Stomach (tissue), 9 donors: ENCODE measurements around the gene MNAT1. TPM values are rescaled to one million over a fixed set of nuclear protein-coding genes. Genes with fewer than 3 reads are reported as not detected.
A peak's percentile ranks its signal among the peaks of the same experiment; 100 is the strongest.

ENCODE experiments used
- DNase-seq, 2 donors: peaks; one replicate each; pipeline versions ENCODE4 v3.0.0 to v3.0.0-alpha.2; 2013 to 2019
- H3K27ac ChIP-seq, 5 donors: fragments of 200-600 bp in 4 of 5; sonication (generic) in 4 of 5; one replicate each; pipeline ENCODE4 v1.5.1; 2013 to 2019; ENCODE audit warnings: mild to moderate bottlenecking in 1 of 5, moderate library complexity in 1 of 5
- H3K27me3 ChIP-seq, 3 donors: fragments of 200-600 bp; sonication (generic); one replicate each; pipeline ENCODE4 v1.5.1; 2017 to 2019; ENCODE audit warnings: mixed run types in 1 of 3
- H3K36me3 ChIP-seq, 4 donors: fragments of 200-600 bp; sonication (generic); 1 replicate in 3 of 4; 2 replicates in 1 of 4; pipeline ENCODE4 v1.5.1; 2016 to 2019
- H3K4me1 ChIP-seq, 4 donors: fragments of 200-600 bp; sonication (generic); one replicate each; pipeline ENCODE4 v1.5.1; 2016 to 2019
- H3K4me3 ChIP-seq, 4 donors: fragments of 200-600 bp; sonication (generic) in 3 of 4; one replicate each; pipeline ENCODE4 v1.5.1; 2016 to 2019; ENCODE audit warnings: mild to moderate bottlenecking in 1 of 4
- H3K9me3 ChIP-seq, 4 donors: fragments of 200-600 bp; sonication (generic); one replicate each; pipeline ENCODE4 v1.5.1; 2016 to 2019
- CTCF ChIP-seq, 7 experiments: fragments of 450-650 bp in 4 of 7; fragments of 200-600 bp in 3 of 7; sonication (generic) in 3 of 7; IDR thresholded peaks; one replicate each; pipeline ENCODE4 v1.5.1; 2016 to 2019; ENCODE audit warnings: antibody characterized with exemption in 7 of 7, control low read depth in 2 of 7, mild to moderate bottlenecking in 1 of 7
- EP300 ChIP-seq: sonication (generic); formaldehyde crosslinking; IDR thresholded peaks from one replicate; pipeline ENCODE4 v1.6.1; 2017; ENCODE audit warnings: antibody characterized with exemption
- POLR2A ChIP-seq, 4 donors: fragments of 450-650 bp; IDR thresholded peaks; one replicate each; pipeline ENCODE4 v1.6.1; 2016; ENCODE audit warnings: antibody characterized with exemption in 4 of 4, control low read depth in 2 of 4, mild to moderate bottlenecking in 1 of 4, moderate library complexity in 1 of 4
- POLR2AphosphoS5 ChIP-seq, 3 donors: sonication (generic); formaldehyde crosslinking; IDR thresholded peaks; one replicate each; pipeline ENCODE4 v1.6.1; 2016; ENCODE audit warnings: antibody characterized with exemption in 3 of 3
- whole genome bisulfite sequencing, 5 donors: extraction: QIAGEN DNeasy Blood & Tissue Kit in 3 of 5; methylation state at CpG; one replicate each; pipeline versions ENCODE4 v1.1.5 to v1.1.7; 2013 to 2018; 5-methylcytosine and 5-hydroxymethylcytosine counted together
- intact Hi-C: fragments of 100-400 bp; cut with DNase I; formaldehyde crosslinking; loops from one replicate; pipeline ENCODE4 v1.15.1; 2023; ENCODE audit warnings: low total_unique reads
- polyA plus RNA-seq, 3 donors: library from polyadenylated mRNA; stranded (reverse); fragments of 200-250 nt; gene quantifications; one replicate each; pipeline ENCODE4 v1.2.3, GENCODE V29; 2013
- total RNA-seq, 5 donors: library from RNA; depleted of rRNA; stranded (reverse); fragments of >200 nt; gene quantifications; one replicate each; pipeline versions ENCODE4 v1.1.0 to v1.2.3, GENCODE V29; 2014 to 2016
- donor health status: healthy with polysubstance abuse.
- donor health status: Bipolar disorder and iron deficiency.
- donor health status: healthy.

The MNAT1 gene
- total and polyA plus RNA-seq, 8 donors, result 10.3 to 150 (median 19.9) TPM

DNA sequence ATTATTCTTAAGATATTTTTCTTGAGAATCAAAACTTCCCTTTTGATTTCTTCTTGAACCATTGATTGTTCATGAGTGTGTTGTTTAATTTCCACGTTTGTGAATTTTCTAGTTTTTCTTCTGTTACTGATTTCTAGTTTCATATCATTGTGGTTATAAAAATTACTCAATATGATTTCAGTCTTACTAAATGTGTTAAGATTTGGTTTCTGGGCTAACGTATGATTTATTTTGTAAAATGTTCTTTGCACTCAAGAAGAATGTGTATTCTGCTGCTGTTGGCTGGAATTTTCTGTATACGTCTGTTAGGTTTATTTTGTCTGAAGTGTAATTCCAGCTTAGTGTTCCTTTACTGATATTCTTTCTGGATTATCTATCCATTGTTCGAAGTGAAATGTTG, 221.6 kb downstream of the MNAT1 start:
- Histone ChIP-seq H3K9me3 (peaks cover 0 to 41% (median 31%) of the 10 kb centered on the region in 4 donors), H3K4me3 (no peak overlapping the region), H3K27ac (no peak overlapping the region), H3K27me3 (no peaks in the 10 kb centered on the region), H3K36me3 (peaks cover 0 to 17% (median 5%) of the 10 kb centered on the region in 4 donors), H3K4me1 (no peaks in the 10 kb centered on the region)
- no peak for DNase-seq
- WGBS, 5 donors, result 85 to 94% (median 90%) methylated on average over 4 of the region's 4 CpGs
- TF ChIP-seq CTCF (IDR thresholded peaks at IDR 0.05), result no peak
- no peak for TF ChIP-seq POLR2AphosphoS5 (IDR thresholded peaks at IDR 0.05)
- no peak for TF ChIP-seq EP300
- intact Hi-C loops, result no loop called here

DNA sequence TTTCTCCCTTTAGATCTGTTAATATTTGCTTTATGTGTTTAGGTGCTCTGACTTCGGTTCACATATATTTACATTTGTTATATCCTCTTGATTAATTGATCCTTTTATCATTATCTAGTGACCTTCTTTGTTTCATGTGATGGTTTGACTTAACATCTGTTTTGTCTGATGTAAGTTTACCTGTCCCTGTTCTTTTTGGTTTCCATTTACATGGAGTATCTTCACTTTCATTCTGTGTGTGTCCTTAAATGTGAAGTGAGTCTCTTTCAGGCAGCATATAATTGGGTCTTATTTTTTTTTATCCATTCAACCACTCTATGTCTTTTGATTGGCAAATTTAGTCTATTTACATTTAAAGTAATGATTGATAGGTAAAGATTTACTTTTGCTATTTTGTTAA, 222.1 kb downstream of the MNAT1 start:
- intact Hi-C loops, result no loop called here
- peaks cover 0 to 41% (median 31%) of the 10 kb centered on the region in 4 donors for H3K9me3 ChIP-seq
- H3K4me1 ChIP-seq, result no peaks in the 10 kb centered on the region
- peaks cover 0 to 17% (median 5%) of the 10 kb centered on the region in 4 donors for H3K36me3 ChIP-seq
- no peak overlapping the region for H3K27ac ChIP-seq
- no peak for TF ChIP-seq POLR2AphosphoS5 (IDR thresholded peaks at IDR 0.05)
- TF ChIP-seq POLR2A (IDR thresholded peaks at IDR 0.05), result no peak
- no peak for TF ChIP-seq CTCF (IDR thresholded peaks at IDR 0.05)
- H3K27me3 ChIP-seq, result no peaks in the 10 kb centered on the region
- DNase-seq, result no peak
- 63 to 92% (median 81%) methylated on average over 1 of the region's 1 CpG for WGBS, 5 donors
- H3K4me3 ChIP-seq, result no peak overlapping the region

DNA sequence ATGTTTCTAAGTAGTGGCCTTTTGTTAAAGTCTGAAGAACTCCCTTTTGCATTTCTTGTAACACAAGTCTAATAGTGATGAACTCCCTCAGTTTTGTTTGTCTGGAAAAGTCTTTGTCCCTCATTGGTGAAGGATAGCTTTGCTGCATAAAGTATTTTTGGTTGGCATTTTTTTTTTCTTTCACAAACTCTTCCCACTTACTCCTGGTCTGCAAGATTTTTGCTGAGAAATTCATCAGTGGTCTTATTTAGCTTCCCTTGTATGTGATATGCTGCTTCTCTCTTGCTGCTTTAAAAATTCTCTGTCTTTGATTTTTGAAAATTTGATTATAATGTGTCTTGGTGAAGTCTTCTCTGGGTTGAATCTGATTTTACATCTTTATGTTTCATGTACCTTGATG, 223.6 kb downstream of the MNAT1 start:
- TF ChIP-seq POLR2A (IDR thresholded peaks at IDR 0.05) (no peak), POLR2AphosphoS5 (IDR thresholded peaks at IDR 0.05) (no peak), EP300 (no peak), CTCF (IDR thresholded peaks at IDR 0.05) (no peak)
- intact Hi-C loops, result no loop called here
- no peak for DNase-seq
- peaks cover 0 to 17% (median 5%) of the 10 kb centered on the region in 4 donors for H3K36me3 ChIP-seq
- H3K27ac ChIP-seq, result no peak overlapping the region
- no peaks in the 10 kb centered on the region for H3K27me3 ChIP-seq
- H3K4me1 ChIP-seq, result no peaks in the 10 kb centered on the region
- no peak overlapping the region for H3K4me3 ChIP-seq
- peaks cover 0 to 41% (median 31%) of the 10 kb centered on the region in 4 donors for H3K9me3 ChIP-seq

DNA sequence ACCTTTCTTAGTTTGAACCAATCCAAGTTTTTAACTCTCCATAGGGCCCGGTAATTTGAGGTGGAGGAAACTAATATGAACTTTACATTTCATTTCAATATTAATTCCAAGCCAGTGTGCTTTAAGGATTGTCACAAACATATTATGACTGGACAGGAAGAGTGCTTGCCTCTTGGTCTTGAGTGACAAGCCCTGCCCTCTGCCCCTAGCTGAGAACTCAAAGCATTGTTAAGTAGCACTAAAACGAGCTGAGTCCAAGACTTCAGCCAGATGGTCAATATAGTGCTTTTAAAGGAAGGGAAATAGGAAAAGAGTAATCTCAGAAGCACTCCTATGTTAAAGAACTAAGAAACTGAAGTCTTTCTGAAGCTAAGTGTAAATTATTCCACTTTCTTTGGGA, 229.2 kb downstream of the MNAT1 start:
- intact Hi-C loops, result no loop called here
- Histone ChIP-seq H3K9me3 (peaks cover 0 to 7% (median 3%) of the 10 kb centered on the region in 4 donors), H3K27me3 (no peaks in the 10 kb centered on the region), H3K4me1 (no peaks in the 10 kb centered on the region), H3K36me3 (peaks cover 0 to 10% (median 0%) of the 10 kb centered on the region in 4 donors), H3K27ac (no peak overlapping the region), H3K4me3 (no peak overlapping the region)
- TF ChIP-seq POLR2A (IDR thresholded peaks at IDR 0.05) (no peak), POLR2AphosphoS5 (IDR thresholded peaks at IDR 0.05) (no peak)
- no peak for DNase-seq
- 56 to 63% (median 60%) methylated on average over 2 of the region's 2 CpGs for WGBS, 5 donors

DNA sequence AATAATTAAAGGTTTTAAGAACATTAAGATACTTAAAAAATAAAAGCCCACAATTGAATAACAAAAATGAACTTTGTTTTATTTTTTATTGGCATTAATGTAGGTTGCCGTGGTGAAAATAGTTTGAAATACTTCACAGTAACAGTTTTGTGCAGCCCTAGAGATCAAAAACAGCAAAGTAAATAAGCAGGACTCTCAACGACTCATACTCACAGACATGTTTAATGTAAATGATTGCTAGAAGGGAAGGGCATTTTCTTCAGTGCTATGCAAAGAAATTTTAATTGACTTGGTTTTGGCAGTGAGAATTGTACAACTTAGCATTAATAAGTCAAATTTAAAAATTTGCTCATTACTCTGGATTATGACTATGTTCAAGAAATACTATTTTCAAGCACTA, 230.3 kb downstream of the MNAT1 start:
- Histone ChIP-seq H3K27ac (no peak overlapping the region), H3K27me3 (no peaks in the 10 kb centered on the region), H3K4me3 (no peak overlapping the region), H3K36me3 (peaks cover 0 to 10% (median 0%) of the 10 kb centered on the region in 4 donors), H3K9me3 (no peaks in the 10 kb centered on the region), H3K4me1 (no peaks in the 10 kb centered on the region)
- TF ChIP-seq POLR2AphosphoS5 (IDR thresholded peaks at IDR 0.05) (no peak), POLR2A (IDR thresholded peaks at IDR 0.05) (no peak), CTCF (IDR thresholded peaks at IDR 0.05) (no peak), EP300 (no peak)
- WGBS, 5 donors, result 42 to 60% (median 50%) methylated on average over 2 of the region's 2 CpGs
- peak in 1 of 2 donors; percentile 16 for DNase-seq
- intact Hi-C loops, result no loop called here
